SKM-1 (cell line): ENCODE data around the gene NOX5.

Source experiments
- DNase-seq: peaks from one replicate; lab custom pipeline; 2025; ENCODE audit not compliant: unreplicated experiment; lab: John Stamatoyannopoulos, UW

The NOX5 gene

GRCh38 chr15:69017978-69018377 is 3.5 kb downstream of the NOX5 start:
- DNase-seq = no peak

GRCh38 chr15:69018951-69019350 is 4.5 kb downstream of the NOX5 start:
- no peak for DNase-seq

- DNase-seq = no peak
These were observed 7.4 kb downstream of the NOX5 start for GRCh38 chr15:69021895-69022294.

- DNase-seq = no peak
These were observed 10.8 kb downstream of the NOX5 start for GRCh38 chr15:69025320-69025719.

GRCh38 chr15:69026355-69026754 is 11.9 kb downstream of the NOX5 start:
- no peak for DNase-seq

- no peak for DNase-seq
These were observed 13.6 kb downstream of the NOX5 start for GRCh38 chr15:69027976-69028518.

GRCh38 chr15:69031013-69032001 is 16.8 kb downstream of the NOX5 start:
- DNase-seq = no peak

GRCh38 chr15:69032031-69032430 is 17.5 kb downstream of the NOX5 start:
- no peak for DNase-seq

- no peak for DNase-seq
These were observed 18.3 kb downstream of the NOX5 start for GRCh38 chr15:69032703-69033373.

GRCh38 chr15:69034352-69034751 is 19.9 kb downstream of the NOX5 start:
- DNase-seq = no peak

- no peak for DNase-seq
These were observed 20.9 kb downstream of the NOX5 start for GRCh38 chr15:69035205-69035917.

GRCh38 chr15:69035918-69036258 is 21.4 kb downstream of the NOX5 start:
- no peak for DNase-seq

GRCh38 chr15:69036826-69037225 is 22.3 kb downstream of the NOX5 start:
- no peak for DNase-seq

GRCh38 chr15:69037482-69037881 is 23.0 kb downstream of the NOX5 start:
- no peak for DNase-seq

GRCh38 chr15:69037977-69038376 is 23.5 kb downstream of the NOX5 start:
- no peak for DNase-seq

- DNase-seq = no peak
These were observed 24.0 kb downstream of the NOX5 start for GRCh38 chr15:69038508-69038907.

- DNase-seq = no peak
These were observed 25.2 kb downstream of the NOX5 start for GRCh38 chr15:69039516-69040225.

- DNase-seq = no peak
These were observed 28.0 kb downstream of the NOX5 start for GRCh38 chr15:69042531-69042930.

GRCh38 chr15:69045802-69046201 is 31.3 kb downstream of the NOX5 start:
- DNase-seq = peak; percentile 43

GRCh38 chr15:69046781-69047180 is 32.3 kb downstream of the NOX5 start:
- no peak for DNase-seq

- DNase-seq = no peak
These were observed 35.5 kb downstream of the NOX5 start for GRCh38 chr15:69049976-69050375.
